ENCODE measurements around the gene CERS4. TPM values are rescaled to one million over a fixed set of nuclear protein-coding genes. Genes with fewer than 3 reads are reported as not detected.

The CERS4 gene
- total and polyA plus RNA-seq, 2 of the 8 experiments (the other 6 are each of a cell fraction or from before 2014, with no cell fraction given) = 88.2 to 179 TPM

DNA sequence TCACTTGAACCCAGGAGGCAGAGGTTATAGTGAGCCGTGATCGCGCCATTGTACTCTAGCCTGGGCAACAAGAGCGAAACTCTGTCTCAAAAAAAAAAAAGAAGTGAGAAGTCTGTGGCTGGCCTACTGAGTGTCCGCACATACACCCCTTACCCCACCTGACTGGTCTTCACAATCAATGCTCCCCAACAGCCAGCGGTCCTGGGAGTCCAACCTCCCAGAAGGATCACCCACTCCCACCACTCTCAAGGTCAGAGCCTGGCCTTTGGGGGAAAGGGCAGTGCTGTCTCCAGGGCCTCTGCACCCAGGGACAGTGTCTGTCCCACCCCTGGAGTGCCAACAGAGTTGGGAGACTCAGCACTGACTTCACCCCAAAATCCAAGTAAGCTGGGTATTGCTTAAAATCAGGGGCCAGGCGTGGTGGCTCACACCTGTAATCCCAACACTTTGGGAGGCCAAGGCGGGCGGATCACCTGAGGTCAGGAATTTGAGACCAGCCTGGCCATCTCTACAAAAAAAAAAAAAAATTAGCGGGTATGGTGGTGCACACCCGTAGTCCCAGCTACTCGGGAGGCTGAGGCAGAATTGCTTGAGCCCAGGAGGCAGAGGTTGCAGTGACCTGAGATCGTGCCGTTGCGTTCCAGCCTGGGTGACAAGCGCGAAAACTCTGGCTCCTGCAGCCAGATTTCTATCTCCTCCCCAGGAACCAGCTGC lies 101.3 kb downstream of the CERS4 start:
- H2BK5ac ChIP-seq (ENCODE audit: low read depth, low read length) = no peak overlapping the region
- H2AK5ac ChIP-seq (ENCODE audit: low read depth, low read length) = no peak overlapping the region
- peaks cover 8% of the 10 kb centered on the region for H3K23me2 ChIP-seq (ENCODE audit: low read depth, low read length)
- peaks cover 2 to 21% (median 9%) of the 10 kb centered on the region in 4 experiments; a peak in 7 of 8 replicates for H3K36me3 ChIP-seq (ENCODE audit: control insufficient read depth in 2 of 4, insufficient read depth in 4 of 4, low read length in 3 of 4)
- TF ChIP-seq KDM5A (IDR thresholded peaks at IDR 0.05; ENCODE audit: low read length) = no peak
- H3K9me3 ChIP-seq (ENCODE audit: insufficient read depth in 2 of 2, low read depth in 1 of 2, low read length in 1 of 2) = no peaks in the 10 kb centered on the region
- H2BK20ac ChIP-seq (ENCODE audit: low read length) = no peak overlapping the region
- no peak overlapping the region for H4K5ac ChIP-seq (ENCODE audit: insufficient read length, low read depth, low read length)
- CTCF ChIA-PET (ENCODE audit: partially characterized antibody) = interaction anchor here (0.5 to 1.5 kb wide), 4 partner anchors 10 to 166 kb away, joined by 3 to 6 read pairs (median 4); partner anchors contain the start of genes NDUFA7 and RPS28
- no peak overlapping the region for H3K18ac ChIP-seq (ENCODE audit: extremely low read depth, low read length)
- no peak overlapping the region for H3K14ac ChIP-seq (ENCODE audit: insufficient read length)
- no peak overlapping the region for H2BK120ac ChIP-seq (replicated peaks; ENCODE audit: low read depth, low read length)
- H2BK15ac ChIP-seq (ENCODE audit: low read length) = no peak overlapping the region
- no peak overlapping the region for H3K9ac ChIP-seq (replicated peaks in 1 of 4; ENCODE audit: extremely low read depth in 1 of 4, low read depth in 3 of 4, low read length in 3 of 4)
- H3K79me1 ChIP-seq (ENCODE audit: low read depth, low read length) = peaks cover 4% of the 10 kb centered on the region
- no peak overlapping the region for H3K27ac ChIP-seq (ENCODE audit: low read depth, low read length)
- WGBS, 2 experiments (ENCODE audit: extremely low coverage in 1 of 2, insufficient coverage in 1 of 2, insufficient read length in 1 of 2, insufficient replicate concordance in 2 of 2, low coverage in 1 of 2, low lambda C conversion rate in 2 of 2, missing lambda C conversion rate in 1 of 2) = 92% methylated on average over 17 of the region's 17 CpGs; no CpG with 5 or more reads in 1 of the 2 experiments
- POLR2A ChIA-PET (ENCODE audit: partially characterized antibody) = interaction anchor here (0.5 to 25.3 kb wide), 5 partner anchors 19 to 210 kb away, joined by 3 to 583 read pairs (median 3); partner anchors contain the start of genes NDUFA7, RPS28 and ZNF414
- DNase-seq (ENCODE audit: low read depth in 1 of 2, low spot score in 2 of 2) (peak in 1 of 2 experiments; percentile 33), FAIRE-seq (no peak)
- no peak overlapping the region for H4K91ac ChIP-seq (replicated peaks; ENCODE audit: insufficient read length, low read length)
- no peak overlapping the region for H4K8ac ChIP-seq (ENCODE audit: extremely low read depth, insufficient read depth, low read length)
- H3K79me2 ChIP-seq (ENCODE audit: control insufficient read depth in 1 of 2, insufficient read depth in 2 of 2, low read length in 2 of 2) = peaks cover 0 to 7% of the 10 kb centered on the region in 2 experiments; a peak in 2 of 4 replicates
- no peak overlapping the region for H3K4me2 ChIP-seq (ENCODE audit: insufficient read depth in 1 of 2, low read depth in 2 of 2, low read length in 2 of 2)
- no peak overlapping the region for H3K4ac ChIP-seq (replicated peaks; ENCODE audit: insufficient read length, low read depth, low read length)
- H4K20me1 ChIP-seq (replicated peaks in 1 of 2; ENCODE audit: control insufficient read depth in 1 of 2, insufficient read depth in 2 of 2, low read length in 2 of 2) = no peaks in the 10 kb centered on the region
- H3K27me3 ChIP-seq (replicated peaks in 1 of 4; ENCODE audit: control insufficient read depth in 3 of 4, extremely low read depth in 1 of 4, insufficient read depth in 3 of 4, low read length in 3 of 4) = no peaks in the 10 kb centered on the region
- H3K56ac ChIP-seq (replicated peaks; ENCODE audit: insufficient read length, low read depth, low read length) = no peak overlapping the region
- no peak overlapping the region for H3K23ac ChIP-seq (ENCODE audit: insufficient read length)
- peaks cover 0 to 10% (median 3%) of the 10 kb centered on the region in 4 experiments; a peak in 4 of 7 replicates for H3K4me1 ChIP-seq (replicated peaks in 1 of 4; ENCODE audit: control insufficient read depth in 3 of 4, insufficient read depth in 4 of 4, low read length in 3 of 4)
- no peak overlapping the region for H3K4me3 ChIP-seq (ENCODE audit: extremely low read depth in 1 of 4, insufficient read depth in 2 of 4, low read depth in 3 of 4, low read length in 4 of 4)
- H2BK12ac ChIP-seq (ENCODE audit: low read depth, low read length) = no peak overlapping the region
- H2AFZ ChIP-seq (ENCODE audit: low read length) = no peak overlapping the region
